TTC549 (cell line): ENCODE data around the gene TMEM126A.

ENCODE experiments used
- FAIRE-seq: peaks from 2 replicates; lab custom pipeline; 2012; peaks lifted over from hg19 to GRCh38; lab: Jason Lieb, UNC

Gene TMEM126A

GRCh38 chr11:85695546-85695945 is 47.8 kb downstream of the TMEM126A start:
- FAIRE-seq: no peak

- FAIRE-seq: no peak
Measured at GRCh38 chr11:85697747-85698146, 50.0 kb downstream of the TMEM126A start.

- no peak for FAIRE-seq
Measured at GRCh38 chr11:85698195-85698594, 50.4 kb downstream of the TMEM126A start.

GRCh38 chr11:85699957-85700741 is 52.4 kb downstream of the TMEM126A start:
- no peak for FAIRE-seq

- no peak for FAIRE-seq
Measured at GRCh38 chr11:85704967-85705366, 57.2 kb downstream of the TMEM126A start.

GRCh38 chr11:85705800-85706199 is 58.0 kb downstream of the TMEM126A start:
- FAIRE-seq: no peak
